Measurements from ENCODE around the gene DDX42. TPM values are rescaled to one million over a fixed set of nuclear protein-coding genes. Genes with fewer than 3 reads are reported as not detected.

DDX42 gene
- total RNA-seq, 6 donors from 2014 or later, result 76.8 to 345 (median 87.6) TPM

- peaks cover 0 to 13% (median 5%) of the 10 kb centered on the region in 4 donors for H3K36me3 ChIP-seq
- DNase-seq (no peak), ATAC-seq (ENCODE audit: low FRiP score in 2 of 2) (no peak)
- H3K9me3 ChIP-seq, result no peaks in the 10 kb centered on the region
- H3K4me1 ChIP-seq, result peaks cover 37 to 56% (median 46%) of the 10 kb centered on the region in 4 donors
- H3K27me3 ChIP-seq, result no peaks in the 10 kb centered on the region
- 1 to 3% methylated on average over 4 of the region's 4 CpGs for WGBS, 2 donors
- peak overlapping the region; percentile 78 to 98 (median 80) for H3K4me3 ChIP-seq
- TF ChIP-seq EP300 (IDR thresholded peaks at IDR 0.05) (no peak), CTCF (IDR thresholded peaks at IDR 0.05) (no peak), POLR2A (IDR thresholded peaks at IDR 0.05) (no peak), POLR2AphosphoS5 (IDR thresholded peaks at IDR 0.05) (no peak)
- peak overlapping the region; percentile 96 to 99 (median 97) for H3K27ac ChIP-seq
Observed at GRCh38 chr17:63774969-63775265, 947 bp downstream of the DDX42 start.

GRCh38 chr17:63775420-63775819 is 1.4 kb downstream of the DDX42 start:
- Histone ChIP-seq H3K4me1 (peaks cover 37 to 56% (median 46%) of the 10 kb centered on the region in 4 donors), H3K4me3 (peak overlapping the region in 3 of 4 donors; percentile 78 to 98 (median 79)), H3K36me3 (peaks cover 0 to 13% (median 5%) of the 10 kb centered on the region in 4 donors), H3K27ac (peak overlapping the region in 3 of 4 donors; percentile 96 to 99 (median 96)), H3K27me3 (no peaks in the 10 kb centered on the region), H3K9me3 (no peaks in the 10 kb centered on the region)
- 28 to 29% methylated on average over 8 of the region's 8 CpGs for WGBS, 2 donors
- DNase-seq, result no peak
- TF ChIP-seq POLR2A (IDR thresholded peaks at IDR 0.05), result no peak
- TF ChIP-seq POLR2AphosphoS5 (IDR thresholded peaks at IDR 0.05), result no peak
- TF ChIP-seq CTCF (IDR thresholded peaks at IDR 0.05), result no peak
- no peak for TF ChIP-seq EP300 (IDR thresholded peaks at IDR 0.05)
- no peak for ATAC-seq (ENCODE audit: low FRiP score in 2 of 2)

- Histone ChIP-seq H3K4me1 (peaks cover 27 to 44% (median 30%) of the 10 kb centered on the region in 4 donors), H3K36me3 (peaks cover 0 to 33% (median 5%) of the 10 kb centered on the region in 4 donors), H3K4me3 (no peak overlapping the region), H3K27me3 (no peaks in the 10 kb centered on the region), H3K27ac (no peak overlapping the region), H3K9me3 (no peaks in the 10 kb centered on the region)
- ATAC-seq (ENCODE audit: low FRiP score in 2 of 2), result no peak
- TF ChIP-seq EP300 (IDR thresholded peaks at IDR 0.05) (no peak), POLR2AphosphoS5 (IDR thresholded peaks at IDR 0.05) (no peak), CTCF (IDR thresholded peaks at IDR 0.05) (no peak), POLR2A (IDR thresholded peaks at IDR 0.05) (no peak)
- 75 to 90% methylated on average over 1 of the region's 1 CpG for WGBS, 2 donors
- DNase-seq, result no peak
Observed at GRCh38 chr17:63780507-63780906, 6.5 kb downstream of the DDX42 start.

GRCh38 chr17:63780928-63781327 is 7.0 kb downstream of the DDX42 start:
- Histone ChIP-seq H3K36me3 (peaks cover 0 to 35% (median 5%) of the 10 kb centered on the region in 4 donors), H3K27me3 (no peaks in the 10 kb centered on the region), H3K4me1 (peaks cover 23 to 39% (median 26%) of the 10 kb centered on the region in 4 donors), H3K4me3 (no peak overlapping the region), H3K9me3 (no peaks in the 10 kb centered on the region), H3K27ac (no peak overlapping the region)
- WGBS, 2 donors, result 92 to 95% methylated on average over 4 of the region's 4 CpGs
- ATAC-seq (ENCODE audit: low FRiP score in 2 of 2) (no peak), DNase-seq (no peak)
- TF ChIP-seq POLR2AphosphoS5 (IDR thresholded peaks at IDR 0.05) (no peak), POLR2A (IDR thresholded peaks at IDR 0.05) (no peak), EP300 (IDR thresholded peaks at IDR 0.05) (no peak), CTCF (IDR thresholded peaks at IDR 0.05) (no peak)

- DNase-seq (no peak), ATAC-seq (ENCODE audit: low FRiP score in 2 of 2) (no peak)
- Histone ChIP-seq H3K27me3 (no peaks in the 10 kb centered on the region), H3K9me3 (no peaks in the 10 kb centered on the region), H3K27ac (no peak overlapping the region), H3K4me3 (no peak overlapping the region), H3K4me1 (peaks cover 12 to 26% (median 16%) of the 10 kb centered on the region in 4 donors), H3K36me3 (peaks cover 2 to 52% (median 17%) of the 10 kb centered on the region in 4 donors)
- TF ChIP-seq POLR2A (IDR thresholded peaks at IDR 0.05), result no peak
- TF ChIP-seq POLR2AphosphoS5 (IDR thresholded peaks at IDR 0.05), result no peak
- TF ChIP-seq EP300 (IDR thresholded peaks at IDR 0.05), result no peak
- TF ChIP-seq CTCF (IDR thresholded peaks at IDR 0.05), result no peak
- 77 to 80% methylated on average over 6 of the region's 6 CpGs for WGBS, 2 donors
Observed at GRCh38 chr17:63783522-63783921, 9.6 kb downstream of the DDX42 start.

Measured in upper lobe of left lung (tissue), 6 donors.